Heart left ventricle (tissue), 13 donors: Measurements from ENCODE around the gene B4GALT5.

Source experiments
- CTCF ChIP-seq, 12 donors: fragments of 200-600 bp; sonication (generic) in 4 of 12; IDR thresholded peaks; one replicate each; pipeline versions ENCODE4 v1.5.0 to v1.8.0; 2018 to 2022; ENCODE audit warnings: antibody characterized with exemption in 12 of 12, mild to moderate bottlenecking in 5 of 12
- POLR2A ChIP-seq, 2 donors: fragments of 450-650 bp; IDR thresholded peaks; one replicate each; pipeline ENCODE4 v1.6.1; 2017; ENCODE audit warnings: antibody characterized with exemption in 2 of 2, mild to moderate bottlenecking in 2 of 2, moderate library complexity in 2 of 2
- donor health status: ischemic (EF 13 %, LVEDD 7.1; RV severe dilation, severe dysfunction).
- donor health status: DM: no; HTN: yes; CAD: no.
- donor health status: DM: no; HTN: no; CAD: no.
- donor health status: ischemic (EF 25% LVEDD 6.9; RV normal size, moderate dysfunction).
- donor health status: ischemic (EF 25% LVEDD 5.7; RV mildly dilated, moderate dysfunction).
- donor health status: ischemic (EF 35%, LVEDD 5.7; RV mildly dilated, moderate dysfunction).
- donor health status: nonischemic (EF 11% LVEDD 7.7; RV severe dilation, severe dysfunction).
- donor health status: DM: yes; HTN: yes; CAD: no.
- donor health status: PGD.
- donor health status: ischemic (EF 29% LVEDD 5.4; RV normal size, mild dysfunction).
- donor health status: nonischemic (EF 23%, LVEDD 6.1; RV moderate dilation, normal function).

- TF ChIP-seq CTCF (IDR thresholded peaks at IDR 0.05) (no peak), POLR2A (IDR thresholded peaks at IDR 0.05) (no peak)
Observed at GRCh38 chr20:49684335-49684997, 29.2 kb downstream of the B4GALT5 start.
